CD14-positive monocyte (primary cell): ENCODE measurements around the gene TCP11. TPM values are rescaled to one million over a fixed set of nuclear protein-coding genes. Genes with fewer than 3 reads are reported as not detected.
A peak's percentile ranks its signal among the peaks of the same experiment; 100 is the strongest.

Experiments
- DNase-seq, 3 donors: peaks; one replicate each; pipeline ENCODE4 v3.0.0-alpha.2; 2011 to 2022
- H2AFZ ChIP-seq: 2 replicates; pipeline ENCODE4 v1.6.0; 2012; ENCODE audit warnings: mild to moderate bottlenecking, low read depth, low read length, inconsistent platforms; ENCODE audit not compliant: insufficient read depth, poor library complexity, severe bottlenecking
- H3K27ac ChIP-seq, 2 donors: 1 replicate in 1 of 2; 2 replicates in 1 of 2; pipeline ENCODE4 v1.5.1; 2012 to 2013; ENCODE audit warnings: low read length in 2 of 2, control low read depth in 1 of 2, inconsistent platforms in 1 of 2, low read depth in 1 of 2, mild to moderate bottlenecking in 1 of 2
- H3K27me3 ChIP-seq, 2 donors: one replicate each; pipeline versions ENCODE4 v1.6.0 to v1.6.1; 2011 to 2013; ENCODE audit warnings: low read length in 2 of 2; ENCODE audit not compliant: control insufficient read depth in 2 of 2, insufficient read depth in 2 of 2
- H3K36me3 ChIP-seq, 2 donors: replicated peaks in 1 of 2; 1 replicate in 1 of 2; 2 replicates in 1 of 2; pipeline versions ENCODE4 v1.5.1 to v1.6.1; 2012 to 2013; ENCODE audit warnings: low read length in 2 of 2, control low read depth in 1 of 2, inconsistent platforms in 1 of 2, mild to moderate bottlenecking in 1 of 2; ENCODE audit not compliant: insufficient read depth in 2 of 2, control insufficient read depth in 1 of 2
- H3K4me1 ChIP-seq, 2 donors: 1 replicate in 1 of 2; 2 replicates in 1 of 2; pipeline versions ENCODE4 v1.5.1 to v1.6.1; 2012 to 2013; ENCODE audit warnings: low read length in 2 of 2, control low read depth in 1 of 2, inconsistent platforms in 1 of 2, mild to moderate bottlenecking in 1 of 2, moderate library complexity in 1 of 2; ENCODE audit not compliant: insufficient read depth in 2 of 2, control insufficient read depth in 1 of 2
- H3K4me2 ChIP-seq: replicated peaks from 2 replicates; pipeline ENCODE3; 2012; ENCODE audit warnings: low read length, moderate library complexity, mild to moderate bottlenecking; ENCODE audit not compliant: poor library complexity, severe bottlenecking; ENCODE audit errors: extremely low read depth
- H3K4me3 ChIP-seq, 3 experiments: fragments of 200-600 bp in 1 of 3; sonication (generic) in 1 of 3; replicated peaks in 1 of 3; 1 replicate in 2 of 3; 2 replicates in 1 of 3; pipeline ENCODE4 v1.5.1; 2011 to 2013; ENCODE audit warnings: low read length in 3 of 3, mild to moderate bottlenecking in 3 of 3, control low read depth in 2 of 3, low read depth in 2 of 3, inconsistent platforms in 1 of 3, moderate library complexity in 1 of 3
- H3K79me2 ChIP-seq: 2 replicates; pipeline ENCODE4 v1.6.0; 2012; ENCODE audit warnings: mild to moderate bottlenecking, control low read depth, inconsistent platforms, low read length, moderate library complexity; ENCODE audit not compliant: insufficient read depth
- H3K9ac ChIP-seq: 2 replicates; pipeline ENCODE4 v1.6.0; 2017; ENCODE audit warnings: low read length, mild to moderate bottlenecking; ENCODE audit not compliant: insufficient read depth, poor library complexity, severe bottlenecking
- H3K9me3 ChIP-seq, 2 donors: replicated peaks in 1 of 2; 1 replicate in 1 of 2; 2 replicates in 1 of 2; pipeline versions ENCODE4 v1.5.1 to v1.6.1; 2012 to 2013; ENCODE audit warnings: low read length in 2 of 2, control low read depth in 1 of 2; ENCODE audit not compliant: control insufficient read depth in 1 of 2, insufficient read depth in 1 of 2
- H4K20me1 ChIP-seq: 2 replicates; pipeline ENCODE4 v1.6.0; 2012; ENCODE audit warnings: mild to moderate bottlenecking, low read length, control low read depth, moderate library complexity; ENCODE audit not compliant: insufficient read depth
- H3K27ac Mint-ChIP-seq, 7 donors: one replicate each; pipeline ENCODE4 v1.8.0; 2020; ENCODE audit warnings: mild to moderate bottlenecking in 7 of 7, mixed read lengths in 7 of 7, moderate library complexity in 6 of 7, inconsistent platforms in 2 of 7
- H3K27me3 Mint-ChIP-seq, 3 donors: one replicate each; pipeline ENCODE4 v1.8.0; 2021 to 2022; ENCODE audit warnings: low read depth in 3 of 3, mild to moderate bottlenecking in 3 of 3, mixed read lengths in 3 of 3, moderate library complexity in 3 of 3, inconsistent platforms in 1 of 3
- H3K36me3 Mint-ChIP-seq, 2 donors: one replicate each; pipeline ENCODE4 v1.8.0; 2020; ENCODE audit warnings: mixed read lengths in 2 of 2, inconsistent platforms in 1 of 2, mild to moderate bottlenecking in 1 of 2
- H3K4me1 Mint-ChIP-seq: one replicate; pipeline ENCODE4 v1.8.0; 2020; ENCODE audit warnings: mild to moderate bottlenecking, mixed read lengths
- H3K4me3 Mint-ChIP-seq, 2 donors: one replicate each; pipeline ENCODE4 v1.8.0; 2020; ENCODE audit warnings: mild to moderate bottlenecking in 2 of 2, mixed read lengths in 2 of 2, moderate library complexity in 1 of 2
- H3K9me3 Mint-ChIP-seq, 7 donors: one replicate each; pipeline ENCODE4 v1.8.0; 2020 to 2022; ENCODE audit warnings: mixed read lengths in 7 of 7, mild to moderate bottlenecking in 6 of 7, moderate library complexity in 6 of 7, inconsistent platforms in 2 of 7
- CTCF ChIP-seq: fragments of 200-600 bp; IDR thresholded peaks from one replicate; pipeline ENCODE4 v1.8.0; 2022; ENCODE audit warnings: antibody characterized with exemption, mild to moderate bottlenecking
- WGBS: methylation state at CpG from one replicate; pipeline ENCODE4 v1.1.5; 2013; ENCODE audit warnings: missing lambda C conversion rate; ENCODE audit not compliant: insufficient coverage; 5-methylcytosine and 5-hydroxymethylcytosine counted together
- intact Hi-C, 2 donors: fragments of 100-400 bp; cut with micrococcal nuclease; formaldehyde crosslinking; loops; one replicate each; pipeline versions ENCODE4 v1.15.0 to v1.15.1; 2023
- polyA plus RNA-seq, 3 donors: library from polyadenylated mRNA; depleted of rRNA in 1 of 3; unstranded in 2 of 3; stranded (reverse) in 1 of 3; fragments of 300-500 nt in 2 of 3; fragments of >200 nt in 1 of 3; fragmentation: Illumina TruSeq in 2 of 3; gene quantifications; 1 replicate in 2 of 3; 2 replicates in 1 of 3; pipeline ENCODE4 v1.2.3, GENCODE V29; 2012 to 2021
- small RNA-seq: library from RNA; depleted of rRNA; stranded (forward); fragments of <200 nt; gene quantifications from one replicate; pipeline ENCODE3, GENCODE V24; 2012; ENCODE audit warnings: low read depth; ENCODE audit not compliant: insufficient read length

Gene TCP11
- polyA plus RNA-seq, 3 donors = not detected

GRCh38 chr6:35068206-35068605 lies 72.9 kb downstream of the TCP11 start:
- no peak for DNase-seq
- Mint-ChIP-seq H3K36me3 (peaks cover 66 to 84% of the 10 kb centered on the region in 2 donors), H3K9me3 (no peaks in the 10 kb centered on the region), H3K27ac (peak overlapping the region in 3 of 7 donors; percentile 37 to 58 (median 57)), H3K27me3 (peaks cover 0 to 2% (median 0%) of the 10 kb centered on the region in 3 donors), H3K4me1 (no peaks in the 10 kb centered on the region), H3K4me3 (no peak overlapping the region)
- 97% methylated on average over 6 of the region's 9 CpGs for WGBS
- H4K20me1 ChIP-seq = no peaks in the 10 kb centered on the region
- H3K9ac ChIP-seq = no peak overlapping the region
- no peak for TF ChIP-seq CTCF
- peaks cover 52 to 86% of the 10 kb centered on the region in 2 donors for H3K36me3 ChIP-seq
- no peak overlapping the region for H3K4me3 ChIP-seq
- H2AFZ ChIP-seq = no peak overlapping the region
- H3K79me2 ChIP-seq = no peaks in the 10 kb centered on the region
- no peaks in the 10 kb centered on the region for H3K4me1 ChIP-seq
- H3K27ac ChIP-seq = no peak overlapping the region
- H3K27me3 ChIP-seq = no peaks in the 10 kb centered on the region
- H3K9me3 ChIP-seq = no peaks in the 10 kb centered on the region
- H3K4me2 ChIP-seq = no peak overlapping the region
- intact Hi-C loops = loop anchor here in 1 of 2 donors (5.0 kb wide), 1 partner anchor 51 kb away; no protein-coding TSS in a partner anchor

Small RNA genes lying within 50 kb of the gene (small RNA-seq; reads per million reads assigned to genes)
- not detected for gene AL138721.1

Other genes with a start within 250 kb of the TCP11 start
- gene SCUBE3, start 72.6 kb upstream of the TCP11 start, polyA plus RNA-seq = not detected
- gene ZNF76, start 118.4 kb upstream of the TCP11 start, polyA plus RNA-seq = 10 to 100 TPM in 1 of 3 donors, 1 to 10 TPM in 2; 6.8 to 49.7 (median 9.6) TPM
- gene DEF6, start 156.5 kb upstream of the TCP11 start, polyA plus RNA-seq = 100 to 1,000 TPM in 1 of 3 donors, 10 to 100 TPM in 2; 41.2 to 110 (median 59.3) TPM
- gene PPARD, start 201.2 kb upstream of the TCP11 start, polyA plus RNA-seq = 10 to 100 TPM in 1 of 3 donors, 1 to 10 TPM in 2; 1.2 to 22.0 (median 2.4) TPM